ENCODE data around the gene DNAJB13.
"Not testable (repeated sequence)": the region's sequence is repeated elsewhere in the genome, so short reads cannot be mapped to it uniquely, and the experiment has no call there.

The DNAJB13 gene

GRCh38 chr11:73980001-73980961 lies 29.5 kb downstream of the DNAJB13 start:
- Histone ChIP-seq H3K4me1 (ENCODE audit: control insufficient read depth, low read depth, low read length) (peaks cover 23% of the 10 kb centered on the region), H3K4me3 (ENCODE audit: low read length) (no peak overlapping the region)

GRCh38 chr11:73981051-73981805 lies 30.4 kb downstream of the DNAJB13 start:
- H3K4me3 ChIP-seq (ENCODE audit: low read length) = peak overlapping the region; percentile 92
- no peak overlapping the region for H3K27ac ChIP-seq (ENCODE audit: low read length)
- no peaks in the 10 kb centered on the region for H3K27me3 ChIP-seq (ENCODE audit: control insufficient read depth, insufficient read depth, low read length)
- peak overlapping the region; percentile 80 for H3K9ac ChIP-seq (ENCODE audit: low read length)
- H3K9me3 ChIP-seq (ENCODE audit: control insufficient read depth, low read depth, low read length) = no peaks in the 10 kb centered on the region
- H3K4me1 ChIP-seq (ENCODE audit: control insufficient read depth, low read depth, low read length) = peaks cover 23% of the 10 kb centered on the region
- peaks cover 43% of the 10 kb centered on the region for H3K36me3 ChIP-seq (ENCODE audit: control insufficient read depth, low read depth, low read length)

More at GRCh38 chr11:73980001-73980961, 29.5 kb downstream of the DNAJB13 start:
- no peaks in the 10 kb centered on the region for H3K27me3 ChIP-seq (ENCODE audit: control insufficient read depth, insufficient read depth, low read length)
- no peak overlapping the region for H3K9ac ChIP-seq (ENCODE audit: low read length)
- H3K9me3 ChIP-seq (ENCODE audit: control insufficient read depth, low read depth, low read length) = no peaks in the 10 kb centered on the region
- H3K27ac ChIP-seq (ENCODE audit: low read length) = no peak overlapping the region
- peaks cover 53% of the 10 kb centered on the region for H3K36me3 ChIP-seq (ENCODE audit: control insufficient read depth, low read depth, low read length)

- peak within 1 kb of the TSS; percentile 65 for H3K27ac ChIP-seq (ENCODE audit: low read length)
- peaks cover 30% of the 10 kb centered on the region for H3K36me3 ChIP-seq (ENCODE audit: control insufficient read depth, low read depth, low read length)
- H3K27me3 ChIP-seq (ENCODE audit: control insufficient read depth, insufficient read depth, low read length) = no peaks in the 10 kb centered on the region
- H3K9ac ChIP-seq (ENCODE audit: low read length) = peak within 1 kb of the TSS; percentile 80
- peak within 1 kb of the TSS; percentile 92 for H3K4me3 ChIP-seq (ENCODE audit: low read length)
- peaks cover 23% of the 10 kb centered on the region for H3K4me1 ChIP-seq (ENCODE audit: control insufficient read depth, low read depth, low read length)
- no peaks in the 10 kb centered on the region for H3K9me3 ChIP-seq (ENCODE audit: control insufficient read depth, low read depth, low read length)
Observed at GRCh38 chr11:73982595-73982989, 31.8 kb downstream of the DNAJB13 start, which contains the start of gene UCP2. Gene UCP2, minus strand, starts transcription at chr11:73982843. Its CDS starts 4,465 bp downstream, at chr11:73978378.

DNA sequence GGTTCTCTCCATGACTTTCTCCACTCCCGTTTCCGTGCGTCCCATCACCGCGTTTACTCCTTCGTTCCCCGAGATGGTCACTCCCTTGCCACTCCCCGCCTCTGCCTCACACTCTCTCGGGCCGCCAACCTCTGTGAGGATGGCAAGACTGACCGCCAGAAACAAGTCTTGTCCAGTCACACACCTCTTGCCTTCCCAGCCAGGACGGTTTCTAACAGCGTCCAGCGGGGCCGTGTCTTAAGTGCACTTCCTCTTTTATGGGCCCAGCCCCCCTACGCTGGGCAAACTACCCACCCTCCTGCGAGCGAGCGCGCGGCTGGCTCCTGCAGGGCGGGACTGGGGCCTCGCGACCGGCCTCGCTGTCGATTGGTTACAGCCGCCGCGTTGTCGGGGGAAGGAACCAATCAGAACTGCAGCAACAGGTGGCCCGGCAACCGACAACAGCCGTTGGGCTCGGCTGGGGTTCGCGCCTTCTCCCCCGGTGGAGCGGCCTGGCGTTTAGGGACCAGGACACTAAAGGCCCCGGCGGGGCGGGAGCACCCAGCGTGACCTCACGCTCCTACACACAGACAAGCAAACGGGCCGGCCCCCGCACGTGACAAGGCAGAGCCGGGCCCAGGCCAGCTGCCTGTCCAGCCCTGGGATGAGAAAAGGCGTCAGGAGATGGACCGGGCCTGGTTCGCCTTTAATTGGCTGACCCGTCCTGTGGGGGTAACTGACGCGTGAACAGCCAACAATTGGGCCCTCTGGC lies 32.3 kb downstream of the DNAJB13 start:
- peak overlapping the region; percentile 80 for H3K9ac ChIP-seq (ENCODE audit: low read length)
- H3K27me3 ChIP-seq (ENCODE audit: control insufficient read depth, insufficient read depth, low read length) = no peaks in the 10 kb centered on the region
- H3K27ac ChIP-seq (ENCODE audit: low read length) = peak overlapping the region; percentile 65

GRCh38 chr11:73983741-73984538 lies 33.1 kb downstream of the DNAJB13 start:
- Histone ChIP-seq H3K27me3 (ENCODE audit: control insufficient read depth, insufficient read depth, low read length) (no peaks in the 10 kb centered on the region), H3K36me3 (ENCODE audit: control insufficient read depth, low read depth, low read length) (peaks cover 16% of the 10 kb centered on the region), H3K4me1 (ENCODE audit: control insufficient read depth, low read depth, low read length) (peaks cover 23% of the 10 kb centered on the region), H3K4me3 (ENCODE audit: low read length) (peak overlapping the region; percentile 92), H3K9me3 (ENCODE audit: control insufficient read depth, low read depth, low read length) (no peaks in the 10 kb centered on the region), H3K27ac (ENCODE audit: low read length) (peak overlapping the region; percentile 65), H3K9ac (ENCODE audit: low read length) (peak overlapping the region; percentile 80)

More for the DNA sequence above, 32.3 kb downstream of the DNAJB13 start:
- Histone ChIP-seq H3K36me3 (ENCODE audit: control insufficient read depth, low read depth, low read length) (peaks cover 24% of the 10 kb centered on the region), H3K9me3 (ENCODE audit: control insufficient read depth, low read depth, low read length) (no peaks in the 10 kb centered on the region), H3K4me3 (ENCODE audit: low read length) (peak overlapping the region; percentile 92), H3K4me1 (ENCODE audit: control insufficient read depth, low read depth, low read length) (peaks cover 23% of the 10 kb centered on the region)

- not testable (repeated sequence) for H3K9ac ChIP-seq (ENCODE audit: low read length); H3K36me3 ChIP-seq (ENCODE audit: control insufficient read depth, low read depth, low read length); H3K9me3 ChIP-seq (ENCODE audit: control insufficient read depth, low read depth, low read length); H3K27me3 ChIP-seq (ENCODE audit: control insufficient read depth, insufficient read depth, low read length); H3K27ac ChIP-seq (ENCODE audit: low read length); H3K4me3 ChIP-seq (ENCODE audit: low read length)
- H3K4me1 ChIP-seq (ENCODE audit: control insufficient read depth, low read depth, low read length) = peaks cover 16% of the 10 kb centered on the region
Observed at GRCh38 chr11:73985661-73986060, 34.8 kb downstream of the DNAJB13 start.

DNA sequence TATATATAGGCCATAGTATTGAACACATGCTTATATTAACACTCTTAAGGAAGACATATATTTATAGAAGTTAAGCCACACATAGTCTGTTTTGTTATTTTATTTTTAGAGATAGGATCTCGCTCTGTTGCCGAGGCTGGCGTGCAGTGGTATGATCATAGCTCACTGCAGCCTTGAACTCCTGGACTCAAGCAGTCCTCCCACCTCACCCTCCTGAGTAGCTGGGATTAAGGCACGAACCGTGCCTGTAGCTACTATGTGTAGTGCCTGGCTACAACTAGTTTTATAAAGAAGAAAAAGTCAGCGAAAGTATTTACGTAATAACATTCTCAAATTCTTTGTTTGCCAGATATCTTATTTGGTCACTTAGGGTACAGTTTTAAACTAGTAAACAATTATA lies 37.4 kb downstream of the DNAJB13 start:
- Histone ChIP-seq H3K27me3 (ENCODE audit: control insufficient read depth, insufficient read depth, low read length) (no peaks in the 10 kb centered on the region), H3K4me3 (ENCODE audit: low read length) (no peak overlapping the region), H3K9me3 (ENCODE audit: control insufficient read depth, low read depth, low read length) (no peaks in the 10 kb centered on the region), H3K36me3 (ENCODE audit: control insufficient read depth, low read depth, low read length) (no peaks in the 10 kb centered on the region), H3K9ac (ENCODE audit: low read length) (no peak overlapping the region), H3K4me1 (ENCODE audit: control insufficient read depth, low read depth, low read length) (peaks cover 5% of the 10 kb centered on the region), H3K27ac (ENCODE audit: low read length) (no peak overlapping the region)

DNA sequence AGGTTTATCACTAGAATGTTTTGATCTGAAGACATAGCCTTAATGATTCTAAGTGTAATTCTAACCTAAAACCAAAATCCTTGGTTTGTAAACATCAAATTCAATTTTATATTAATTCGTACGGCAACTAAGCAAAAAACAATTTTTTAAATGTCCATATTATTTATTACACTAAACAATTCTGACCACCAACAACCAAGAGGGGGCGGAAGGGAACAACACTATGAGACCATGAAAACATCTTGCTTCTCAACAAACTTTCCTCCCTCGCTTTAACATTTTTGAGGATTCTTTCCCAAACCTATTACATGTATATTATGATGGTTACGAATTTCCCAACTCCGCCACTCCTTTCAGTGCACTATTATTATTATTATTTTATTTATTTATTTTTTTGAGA lies 38.3 kb downstream of the DNAJB13 start:
- H3K27me3 ChIP-seq (ENCODE audit: control insufficient read depth, insufficient read depth, low read length) = no peaks in the 10 kb centered on the region
- H3K4me1 ChIP-seq (ENCODE audit: control insufficient read depth, low read depth, low read length) = no peaks in the 10 kb centered on the region
- H3K4me3 ChIP-seq (ENCODE audit: low read length) = no peak overlapping the region
- H3K9me3 ChIP-seq (ENCODE audit: control insufficient read depth, low read depth, low read length) = no peaks in the 10 kb centered on the region
- H3K27ac ChIP-seq (ENCODE audit: low read length) = no peak overlapping the region
- H3K9ac ChIP-seq (ENCODE audit: low read length) = no peak overlapping the region
- H3K36me3 ChIP-seq (ENCODE audit: control insufficient read depth, low read depth, low read length) = no peaks in the 10 kb centered on the region

DNA sequence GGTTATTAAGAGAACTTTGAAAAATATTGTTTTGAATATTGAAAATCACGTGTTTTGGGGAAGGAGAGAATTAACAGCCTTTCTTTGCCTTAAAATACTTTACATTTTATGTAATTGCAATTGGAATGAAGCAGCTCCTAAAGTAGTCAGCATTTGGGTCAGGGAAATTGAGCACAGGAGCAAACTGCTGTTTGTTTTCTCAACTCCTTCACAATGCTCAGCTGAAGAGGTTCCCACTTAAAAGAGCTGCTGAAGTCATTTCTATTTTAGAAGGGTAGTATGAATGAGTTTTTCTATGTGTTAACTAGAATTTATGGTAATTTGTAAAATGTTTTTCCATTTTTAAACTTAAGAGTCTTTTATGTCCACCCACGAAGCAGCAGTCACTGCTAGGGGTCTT lies 39.9 kb downstream of the DNAJB13 start:
- Histone ChIP-seq H3K27me3 (ENCODE audit: control insufficient read depth, insufficient read depth, low read length) (no peaks in the 10 kb centered on the region), H3K4me1 (ENCODE audit: control insufficient read depth, low read depth, low read length) (no peaks in the 10 kb centered on the region), H3K9me3 (ENCODE audit: control insufficient read depth, low read depth, low read length) (no peaks in the 10 kb centered on the region), H3K4me3 (ENCODE audit: low read length) (no peak overlapping the region), H3K9ac (ENCODE audit: low read length) (no peak overlapping the region), H3K27ac (ENCODE audit: low read length) (no peak overlapping the region), H3K36me3 (ENCODE audit: control insufficient read depth, low read depth, low read length) (no peaks in the 10 kb centered on the region)

- Histone ChIP-seq H3K9me3 (ENCODE audit: control insufficient read depth, low read depth, low read length) (no peaks in the 10 kb centered on the region), H3K27me3 (ENCODE audit: control insufficient read depth, insufficient read depth, low read length) (no peaks in the 10 kb centered on the region), H3K4me3 (ENCODE audit: low read length) (no peak overlapping the region), H3K36me3 (ENCODE audit: control insufficient read depth, low read depth, low read length) (no peaks in the 10 kb centered on the region), H3K4me1 (ENCODE audit: control insufficient read depth, low read depth, low read length) (no peaks in the 10 kb centered on the region), H3K27ac (ENCODE audit: low read length) (no peak overlapping the region), H3K9ac (ENCODE audit: low read length) (no peak overlapping the region)
Observed at GRCh38 chr11:73991471-73992006, 40.7 kb downstream of the DNAJB13 start.

Data from iPS-18a (cell line).